Astrocyte (in vitro differentiated cells and primary cell): ENCODE results near the gene CTAGE1.

ENCODE experiments used
- CTCF ChIP-seq: IDR thresholded peaks from 2 replicates; pipeline ENCODE4 v1.5.1; 2011; ENCODE audit warnings: low read depth, mild to moderate bottlenecking, inconsistent platforms, low read length, moderate library complexity; ENCODE audit not compliant: insufficient read depth
- EZH2 ChIP-seq: IDR thresholded peaks from 2 replicates; pipeline ENCODE4 v1.6.1; 2012; ENCODE audit warnings: mild to moderate bottlenecking, low read length, inconsistent platforms; ENCODE audit not compliant: insufficient read depth

GRCh38 chr18:22433956-22434355 lies 16.2 kb upstream of the CTAGE1 start:
- TF ChIP-seq CTCF, result no peak
- no peak for TF ChIP-seq EZH2
